Measurements from ENCODE around the gene TNFRSF18.
A peak's percentile ranks its signal among the peaks of the same experiment; 100 is the strongest.
"Not testable (repeated sequence)": the region's sequence is repeated elsewhere in the genome, so short reads cannot be mapped to it uniquely, and the experiment has no call there.

TNFRSF18 gene

GRCh38 chr1:1195726-1196125, 10.7 kb downstream of the TNFRSF18 start:
- not testable (repeated sequence) for DNase-seq

- no peak for DNase-seq
Measured at GRCh38 chr1:1194723-1195122, 11.7 kb downstream of the TNFRSF18 start.

- no peak for DNase-seq
Measured at GRCh38 chr1:1191734-1192133, 14.7 kb downstream of the TNFRSF18 start.

GRCh38 chr1:1189111-1189510, 17.3 kb downstream of the TNFRSF18 start:
- no peak for DNase-seq

DNA sequence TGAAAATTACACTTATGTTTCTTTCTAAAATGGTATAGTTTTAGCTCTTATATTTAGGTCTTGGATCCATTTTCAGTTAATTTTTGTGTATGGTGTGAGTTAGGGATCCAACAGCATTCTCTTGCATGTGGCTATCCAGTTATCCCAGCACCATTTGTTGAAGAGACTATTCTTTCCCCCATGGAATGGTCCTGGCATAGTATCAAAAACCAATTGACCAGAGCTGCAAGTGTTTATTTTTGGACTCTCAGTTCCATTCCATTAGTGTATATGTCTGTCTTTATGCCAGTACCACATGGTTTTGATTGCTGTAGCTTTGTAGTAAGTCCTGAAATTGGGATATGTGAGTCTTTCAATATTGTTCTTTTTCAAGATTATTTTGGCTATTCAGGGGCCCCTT, 18.5 kb downstream of the TNFRSF18 start:
- no peak for DNase-seq

DNA sequence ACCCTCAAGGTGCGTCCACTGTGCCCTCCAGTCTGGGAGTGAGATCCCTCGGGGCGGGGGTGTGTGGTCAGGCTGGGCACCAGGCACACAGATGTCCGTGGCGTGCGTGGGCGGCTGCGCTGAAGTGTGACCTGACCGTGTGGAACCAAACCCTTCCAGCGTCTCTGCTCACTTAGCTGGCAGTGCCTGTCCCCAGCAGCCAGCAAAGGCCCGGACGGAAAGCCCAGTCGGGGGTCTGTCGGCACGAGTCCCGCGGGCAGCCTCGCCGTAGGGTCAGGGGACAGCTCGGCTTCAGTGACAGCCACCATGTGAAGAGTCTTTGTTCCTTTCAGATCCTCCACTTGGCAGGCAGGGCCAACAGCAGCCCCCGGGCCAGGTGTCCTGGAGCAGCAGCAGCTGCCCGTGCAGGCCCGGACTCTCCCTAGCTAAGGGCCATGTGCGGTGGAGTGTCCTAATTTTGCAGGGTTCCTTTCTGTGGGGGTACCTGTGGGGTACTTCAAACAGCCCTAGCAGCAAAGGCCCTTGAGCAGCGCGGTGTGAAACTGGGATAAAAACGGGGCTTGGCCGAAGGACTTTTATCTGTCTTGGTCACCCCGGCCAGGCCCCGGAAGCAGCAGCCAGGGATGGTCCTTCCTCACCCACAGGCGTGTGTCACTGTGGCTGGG, 21.2 kb downstream of the TNFRSF18 start:
- DNase-seq: no peak

- DNase-seq: no peak
Measured at GRCh38 chr1:1183833-1184775, 22.3 kb downstream of the TNFRSF18 start.

DNA sequence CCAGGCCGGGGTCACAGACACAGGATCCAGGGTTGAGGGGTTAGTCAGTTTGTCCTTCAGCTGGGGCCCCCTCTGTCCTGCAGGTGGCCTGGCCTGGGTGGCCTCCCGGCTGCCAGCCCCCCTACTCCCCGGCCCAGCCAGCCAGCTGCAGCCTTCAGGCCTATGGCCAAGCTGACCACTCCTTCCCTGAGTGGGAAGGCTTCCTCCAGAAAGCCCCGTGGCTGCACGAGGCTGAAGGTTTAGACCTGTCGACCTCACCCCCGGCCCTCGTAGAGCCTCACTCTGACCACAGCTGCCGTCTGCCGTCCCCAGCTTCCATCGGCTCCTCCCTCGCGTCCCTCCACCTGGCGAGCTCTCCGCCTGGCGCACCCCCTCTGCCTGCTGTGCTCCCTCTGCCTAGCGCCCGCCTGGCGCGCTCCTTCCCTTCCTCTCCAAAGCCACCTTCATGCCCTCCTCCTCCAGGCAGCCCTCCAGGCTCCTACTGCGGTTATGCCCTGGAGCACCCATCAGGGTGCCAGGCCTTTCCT, 23.1 kb downstream of the TNFRSF18 start:
- no peak for DNase-seq

DNA sequence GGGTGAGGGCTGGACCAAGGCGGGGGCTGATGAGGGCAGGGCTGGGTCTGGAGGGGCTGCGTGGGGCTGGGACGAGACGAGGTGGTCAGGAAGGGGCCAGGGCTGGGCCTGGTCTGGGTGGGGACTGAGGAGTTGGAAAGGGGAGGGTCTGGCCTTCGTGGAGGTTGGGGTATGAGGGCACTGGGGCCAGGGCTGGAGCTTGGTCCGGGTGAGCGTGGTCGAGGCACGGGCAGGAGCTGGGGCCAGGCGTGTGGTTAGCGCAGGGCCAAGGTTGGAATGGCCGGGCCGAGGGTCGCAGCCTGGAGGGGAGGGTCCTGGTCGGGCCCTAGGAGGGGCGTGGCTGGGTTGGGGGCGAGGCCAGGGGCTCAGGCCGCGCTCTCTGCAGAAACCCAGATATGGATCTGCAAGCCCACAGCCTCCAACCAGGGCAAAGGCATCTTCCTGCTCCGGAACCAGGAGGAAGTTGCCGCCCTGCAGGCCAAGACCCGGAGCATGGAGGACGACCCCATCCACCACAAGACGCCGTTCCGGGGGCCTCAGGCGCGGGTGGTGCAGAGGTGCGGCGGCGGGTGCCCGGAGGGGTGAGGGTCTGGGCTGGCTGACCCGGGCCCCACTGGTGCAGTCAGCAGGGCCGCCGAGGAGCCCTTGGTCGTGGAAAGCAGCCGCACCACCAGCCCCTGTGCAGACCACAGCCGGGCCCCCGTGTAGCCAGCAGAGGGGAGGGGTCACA, 23.7 kb downstream of the TNFRSF18 start:
- DNase-seq: no peak

DNA sequence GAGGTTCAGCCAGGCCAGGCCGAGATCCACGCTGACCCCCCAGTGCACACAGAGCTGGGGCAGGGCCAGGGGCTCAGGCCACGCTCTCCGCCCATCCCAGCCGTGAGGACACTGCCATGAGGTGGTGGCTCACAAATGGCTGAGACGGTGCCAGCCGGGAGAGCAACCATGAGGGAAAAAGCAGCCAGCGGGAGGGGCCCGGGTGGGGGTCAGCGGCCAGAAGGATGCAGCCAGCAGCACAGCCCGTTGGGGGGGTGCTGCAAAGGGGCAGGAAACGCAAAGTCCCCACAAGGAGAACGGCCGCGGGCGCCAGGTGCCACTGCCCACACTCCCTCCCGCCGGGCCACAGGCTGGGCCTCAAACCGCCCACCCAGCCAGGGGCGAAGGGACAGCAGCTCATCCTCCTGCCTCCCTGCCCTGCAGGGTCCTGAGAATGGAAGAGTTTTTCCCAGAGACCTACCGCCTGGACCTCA, 24.4 kb downstream of the TNFRSF18 start:
- no peak for DNase-seq

DNA sequence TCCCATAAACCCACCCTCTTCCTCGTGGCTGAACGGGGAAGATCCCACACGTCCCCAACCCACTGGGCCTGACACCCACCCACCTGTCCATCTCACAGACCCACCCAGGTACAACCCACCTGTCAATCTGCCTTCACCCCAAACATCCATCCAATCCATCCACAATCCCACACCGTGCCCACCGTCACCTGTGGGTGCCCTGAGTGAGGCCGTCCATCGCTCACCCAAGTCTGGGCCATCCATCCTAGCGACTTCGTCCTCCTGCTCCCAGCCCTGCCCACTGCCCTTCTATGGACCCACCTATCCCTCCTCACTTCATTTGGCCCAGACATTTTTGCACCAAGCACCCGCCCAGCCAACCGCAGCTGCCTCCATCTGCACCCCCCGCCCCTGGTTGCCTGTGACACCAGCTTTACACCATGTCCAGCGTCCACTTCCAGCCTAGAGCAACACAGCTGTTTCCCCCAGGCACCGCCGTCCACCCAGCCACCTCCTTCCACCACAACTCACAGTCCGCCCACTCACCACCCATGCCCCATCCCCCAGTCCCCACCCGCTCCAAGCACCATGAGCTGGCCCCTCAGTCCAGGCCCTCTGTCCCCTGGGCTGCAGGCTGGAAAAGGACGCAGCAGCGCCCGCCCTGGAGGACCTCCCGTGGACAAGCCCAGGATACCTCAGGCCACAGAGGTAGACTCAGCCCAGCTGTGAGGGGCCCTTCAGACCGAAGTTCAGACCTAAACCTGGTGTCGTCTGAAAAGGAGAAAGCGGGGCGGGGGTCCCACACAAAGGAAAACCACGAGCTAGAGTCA, 25.1 kb downstream of the TNFRSF18 start:
- no peak for DNase-seq

DNA sequence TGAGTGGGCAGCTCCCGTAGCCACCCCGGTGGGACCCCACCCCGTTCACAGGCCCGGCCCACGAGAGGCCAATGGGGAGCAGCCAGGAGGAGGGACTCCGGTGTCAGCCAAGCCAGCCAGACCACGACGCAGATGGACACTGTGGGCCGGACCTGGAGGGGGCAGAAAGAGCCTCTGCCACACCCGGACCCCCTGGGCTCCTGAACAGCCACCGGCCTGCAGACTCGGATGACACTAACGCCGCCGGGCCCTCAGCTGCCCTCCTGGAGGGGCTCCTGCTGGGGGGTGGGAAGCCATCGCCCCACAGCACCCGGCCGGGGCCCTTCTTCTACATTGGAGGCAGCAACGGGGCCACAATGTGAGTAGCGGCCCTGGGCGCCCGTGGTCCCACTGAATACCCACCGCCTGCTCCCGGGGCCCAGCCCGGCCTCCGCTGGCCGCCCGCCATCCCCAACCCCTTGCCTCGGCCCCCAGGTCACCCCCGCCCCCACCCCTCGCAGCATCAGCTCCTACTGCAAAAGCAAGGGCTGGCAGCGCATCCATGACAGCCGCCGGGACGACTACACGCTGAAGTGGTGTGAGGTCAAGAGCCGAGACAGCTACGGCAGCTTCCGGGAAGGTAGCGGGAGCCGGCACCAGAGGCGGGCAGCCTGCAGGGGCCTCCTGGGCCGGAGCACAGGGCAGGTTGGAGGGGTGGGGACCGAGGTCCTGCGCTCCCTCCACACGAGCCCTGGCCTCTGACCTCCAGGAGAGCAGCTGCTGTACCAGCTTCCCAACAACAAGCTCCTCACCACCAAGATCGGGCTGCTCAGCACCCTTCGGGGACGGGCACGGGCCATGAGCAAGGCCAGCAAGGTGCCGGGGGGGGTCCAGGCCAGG, 26.2 kb downstream of the TNFRSF18 start:
- DNase-seq: no peak

GRCh38 chr1:1179346-1179982, 26.9 kb downstream of the TNFRSF18 start:
- no peak for DNase-seq

- DNase-seq: no peak
Measured at GRCh38 chr1:1178794-1179331, 27.5 kb downstream of the TNFRSF18 start.

- DNase-seq: no peak
Measured at GRCh38 chr1:1177452-1178206, 28.8 kb downstream of the TNFRSF18 start.

GRCh38 chr1:1176931-1177330, 29.5 kb downstream of the TNFRSF18 start:
- DNase-seq: no peak

DNA sequence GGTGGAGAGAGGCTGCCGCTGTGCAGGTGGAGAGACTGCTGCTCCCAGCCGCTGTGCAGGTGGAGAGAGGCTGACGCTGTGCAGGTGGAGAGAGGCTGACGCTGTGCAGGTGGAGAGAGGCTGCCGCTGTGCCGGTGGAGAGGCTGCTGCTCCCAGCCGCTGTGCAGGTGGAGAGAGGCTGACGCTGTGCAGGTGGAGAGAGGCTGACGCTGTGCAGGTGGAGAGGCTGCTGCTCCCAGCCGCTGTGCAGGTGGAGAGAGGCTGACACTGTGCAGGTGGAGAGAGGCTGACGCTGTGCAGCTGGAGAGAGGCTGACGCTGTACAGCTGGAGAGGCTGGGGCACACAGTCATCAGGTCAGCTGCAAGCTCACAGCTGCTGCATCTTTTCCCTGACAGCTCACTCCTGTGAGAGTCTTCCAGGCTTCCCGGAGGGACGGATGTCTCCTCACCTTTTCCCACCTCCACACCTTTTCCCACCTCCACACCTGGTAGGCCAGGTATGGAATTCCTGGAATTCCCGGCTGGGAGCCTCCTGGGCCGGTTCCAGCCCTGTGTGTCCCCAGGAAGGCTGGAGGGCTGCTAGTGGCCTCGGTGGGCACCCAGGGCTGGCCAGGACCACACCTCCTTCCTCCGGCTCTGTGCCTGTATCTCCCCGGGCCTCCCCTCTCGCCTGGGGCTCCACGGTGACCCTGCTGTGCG, 30.2 kb downstream of the TNFRSF18 start:
- DNase-seq: peak; percentile 58

DNA sequence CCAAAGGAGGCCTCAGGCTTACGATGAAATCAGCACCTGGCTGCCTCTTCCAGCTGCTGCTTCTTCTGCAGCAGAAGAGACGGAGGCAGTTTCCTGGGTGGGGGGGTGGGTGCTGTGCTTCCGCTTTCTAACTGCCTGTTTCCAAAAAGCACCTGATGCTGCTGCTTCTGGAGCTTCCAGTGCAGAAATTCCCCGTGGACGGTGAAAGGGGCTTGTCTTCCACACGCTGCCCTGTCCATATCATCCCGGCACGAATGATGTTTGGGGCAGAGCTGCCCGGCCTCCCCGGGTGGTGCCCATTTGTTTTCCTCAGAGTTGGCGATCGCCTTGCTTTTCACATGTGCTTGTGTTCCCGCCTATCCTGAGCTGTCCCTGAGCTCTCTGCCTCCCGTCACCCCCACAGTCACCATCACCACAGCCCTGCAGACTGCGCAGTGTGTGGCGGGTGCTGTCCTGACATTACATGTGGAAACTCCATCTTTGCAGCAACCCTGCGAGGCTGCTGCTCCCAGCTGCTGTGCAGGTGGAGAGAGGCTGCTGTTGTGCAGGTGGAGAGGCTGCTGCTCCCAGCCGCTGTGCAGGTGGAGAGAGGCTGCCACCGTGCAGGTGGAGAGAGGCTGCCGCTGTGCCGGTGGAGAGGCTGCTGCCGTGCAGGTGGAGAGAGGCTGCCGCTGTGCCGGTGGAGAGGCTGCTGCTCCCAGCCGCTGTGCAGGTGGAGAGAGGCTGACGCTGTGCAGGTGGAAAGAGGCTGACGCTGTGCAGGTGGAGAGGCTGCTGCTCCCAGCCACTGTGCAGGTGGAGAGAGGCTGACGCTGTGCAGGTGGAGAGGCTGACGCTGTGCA, 30.9 kb downstream of the TNFRSF18 start:
- peak; percentile 68 for DNase-seq
